ENCODE data around the gene PLXNA3.
"Not testable (repeated sequence)": the region's sequence is repeated elsewhere in the genome, so short reads cannot be mapped to it uniquely, and the experiment has no call there.

The PLXNA3 gene

GRCh38 chrX:154490414-154491083 is 32.5 kb downstream of the PLXNA3 start, which contains the start of gene SLC10A3:
Gene SLC10A3, minus strand, starts transcription at chrX:154490629. Its CDS starts 1,689 bp downstream, at chrX:154488940.
- in situ Hi-C loops (cut with HindIII; ENCODE audit: low sequenced_read_pairs) = no loop called here
- no peak for TF ChIP-seq CTCF (IDR thresholded peaks at IDR 0.05; ENCODE audit: low read depth, low read length, missing control alignments)
- H3K4me3 ChIP-seq (ENCODE audit: low read depth, low read length) = peak within 1 kb of the TSS; percentile 52
- DNase-seq (ENCODE audit: low read depth) = peak; percentile 81

GRCh38 chrX:154494715-154495114 is 36.6 kb downstream of the PLXNA3 start:
- in situ Hi-C loops (cut with HindIII; ENCODE audit: low sequenced_read_pairs) = no loop called here
- DNase-seq (ENCODE audit: low read depth) = no peak
- TF ChIP-seq CTCF (IDR thresholded peaks at IDR 0.05; ENCODE audit: low read depth, low read length, missing control alignments) = no peak
- no peak overlapping the region for H3K4me3 ChIP-seq (ENCODE audit: low read depth, low read length)

- DNase-seq (ENCODE audit: low read depth) = no peak
- no peak for TF ChIP-seq CTCF (IDR thresholded peaks at IDR 0.05; ENCODE audit: low read depth, low read length, missing control alignments)
- in situ Hi-C loops (cut with HindIII; ENCODE audit: low sequenced_read_pairs) = no loop called here
- no peak overlapping the region for H3K4me3 ChIP-seq (ENCODE audit: low read depth, low read length)
Observed at GRCh38 chrX:154495472-154495922, 37.4 kb downstream of the PLXNA3 start.

- in situ Hi-C loops (cut with HindIII; ENCODE audit: low sequenced_read_pairs); DNase-seq (ENCODE audit: low read depth); H3K4me3 ChIP-seq (ENCODE audit: low read depth, low read length): not testable (repeated sequence)
Observed at GRCh38 chrX:154496591-154497137, 38.6 kb downstream of the PLXNA3 start.

- in situ Hi-C loops (cut with HindIII; ENCODE audit: low sequenced_read_pairs); DNase-seq (ENCODE audit: low read depth): not testable (repeated sequence)
Observed at GRCh38 chrX:154501423-154501822, 43.3 kb downstream of the PLXNA3 start.

GRCh38 chrX:154502098-154502497 is 44.0 kb downstream of the PLXNA3 start:
- in situ Hi-C loops (cut with HindIII; ENCODE audit: low sequenced_read_pairs) = no loop called here
- no peak for DNase-seq (ENCODE audit: low read depth)
- no peak for TF ChIP-seq CTCF (IDR thresholded peaks at IDR 0.05; ENCODE audit: low read depth, low read length, missing control alignments)
- no peak overlapping the region for H3K4me3 ChIP-seq (ENCODE audit: low read depth, low read length)

More at GRCh38 chrX:154501423-154501822, 43.3 kb downstream of the PLXNA3 start:
- not testable (repeated sequence) for H3K4me3 ChIP-seq (ENCODE audit: low read depth, low read length)

GRCh38 chrX:154502989-154503388 is 44.9 kb downstream of the PLXNA3 start:
- TF ChIP-seq CTCF (IDR thresholded peaks at IDR 0.05; ENCODE audit: low read depth, low read length, missing control alignments) = no peak
- no peak for DNase-seq (ENCODE audit: low read depth)
- H3K4me3 ChIP-seq (ENCODE audit: low read depth, low read length) = no peak overlapping the region
- in situ Hi-C loops (cut with HindIII; ENCODE audit: low sequenced_read_pairs) = no loop called here
